Rectal smooth muscle tissue (tissue), 1 donor: ENCODE measurements around the gene NXF2.
"Not testable (repeated sequence)": the region's sequence is repeated elsewhere in the genome, so short reads cannot be mapped to it uniquely, and the experiment has no call there.

ENCODE experiments used
- H3K27ac ChIP-seq: one replicate; pipeline ENCODE4 v1.7.0; 2013; ENCODE audit warnings: low read depth, low read length, inconsistent platforms
- H3K27me3 ChIP-seq: one replicate; pipeline ENCODE4 v1.7.0; 2013; ENCODE audit warnings: low read length; ENCODE audit not compliant: control insufficient read depth, insufficient read depth
- H3K36me3 ChIP-seq: one replicate; pipeline ENCODE4 v1.7.0; 2013; ENCODE audit warnings: low read length; ENCODE audit not compliant: control insufficient read depth, insufficient read depth
- H3K4me1 ChIP-seq: one replicate; pipeline ENCODE4 v1.7.0; 2013; ENCODE audit warnings: low read length; ENCODE audit not compliant: control insufficient read depth, insufficient read depth
- H3K4me3 ChIP-seq: one replicate; pipeline ENCODE4 v1.7.0; 2013; ENCODE audit warnings: low read length
- H3K9ac ChIP-seq: one replicate; pipeline ENCODE4 v1.7.0; 2013; ENCODE audit warnings: low read length

The NXF2 gene

GRCh38 chrX:102246893-102247292, at the start of gene NXF2:
Gene NXF2 (plus strand): TSS chrX:102247167. CDS start chrX:102307079, 59,912 bp downstream.
- not testable (repeated sequence) for H3K27ac ChIP-seq, H3K36me3 ChIP-seq, H3K4me1 ChIP-seq, H3K9ac ChIP-seq, H3K4me3 ChIP-seq, H3K27me3 ChIP-seq

GRCh38 chrX:102207940-102208339, 39.0 kb upstream of the NXF2 start:
- not testable (repeated sequence) for H3K4me1 ChIP-seq, H3K36me3 ChIP-seq, H3K9ac ChIP-seq, H3K27ac ChIP-seq, H3K4me3 ChIP-seq, H3K27me3 ChIP-seq

GRCh38 chrX:102214986-102215385, 32.0 kb upstream of the NXF2 start, which contains the start of gene TCP11X1:
Gene TCP11X1 (plus strand): TSS chrX:102215301.
- H3K27ac ChIP-seq, H3K4me3 ChIP-seq, H3K9ac ChIP-seq, H3K4me1 ChIP-seq, H3K27me3 ChIP-seq, H3K36me3 ChIP-seq: not testable (repeated sequence)

GRCh38 chrX:102216497-102216896, 30.5 kb upstream of the NXF2 start:
- not testable (repeated sequence) for H3K4me1 ChIP-seq, H3K27ac ChIP-seq, H3K27me3 ChIP-seq, H3K9ac ChIP-seq, H3K36me3 ChIP-seq, H3K4me3 ChIP-seq

- not testable (repeated sequence) for H3K9ac ChIP-seq, H3K27ac ChIP-seq, H3K36me3 ChIP-seq, H3K4me3 ChIP-seq, H3K4me1 ChIP-seq, H3K27me3 ChIP-seq
Observed at GRCh38 chrX:102235678-102236077, 11.3 kb upstream of the NXF2 start.

- H3K36me3 ChIP-seq, H3K27ac ChIP-seq, H3K27me3 ChIP-seq, H3K4me3 ChIP-seq, H3K4me1 ChIP-seq, H3K9ac ChIP-seq: not testable (repeated sequence)
Observed at GRCh38 chrX:102240265-102240664, 6.7 kb upstream of the NXF2 start.

GRCh38 chrX:102272231-102272630, 25.3 kb downstream of the NXF2 start:
- H3K27me3 ChIP-seq, H3K9ac ChIP-seq, H3K36me3 ChIP-seq, H3K27ac ChIP-seq, H3K4me3 ChIP-seq, H3K4me1 ChIP-seq: not testable (repeated sequence)

- no peak overlapping the region for H3K4me3 ChIP-seq
- H3K27me3 ChIP-seq: no peaks in the 10 kb centered on the region
- no peaks in the 10 kb centered on the region for H3K4me1 ChIP-seq
- no peak overlapping the region for H3K27ac ChIP-seq
- H3K9ac ChIP-seq: no peak overlapping the region
- H3K36me3 ChIP-seq: no peaks in the 10 kb centered on the region
Observed at GRCh38 chrX:102338162-102338561, 91.2 kb downstream of the NXF2 start.

- Histone ChIP-seq H3K36me3 (no peaks in the 10 kb centered on the region), H3K27ac (no peak overlapping the region), H3K27me3 (no peaks in the 10 kb centered on the region), H3K4me1 (no peaks in the 10 kb centered on the region), H3K4me3 (no peak overlapping the region), H3K9ac (no peak overlapping the region)
Observed at GRCh38 chrX:102339312-102340298, 92.6 kb downstream of the NXF2 start.

GRCh38 chrX:102341867-102342266, 94.9 kb downstream of the NXF2 start:
- Histone ChIP-seq H3K27me3 (no peaks in the 10 kb centered on the region), H3K36me3 (no peaks in the 10 kb centered on the region), H3K9ac (no peak overlapping the region), H3K27ac (no peak overlapping the region), H3K4me1 (no peaks in the 10 kb centered on the region), H3K4me3 (no peak overlapping the region)

- no peak overlapping the region for H3K9ac ChIP-seq
- no peak overlapping the region for H3K4me3 ChIP-seq
- H3K36me3 ChIP-seq: no peaks in the 10 kb centered on the region
- H3K4me1 ChIP-seq: no peaks in the 10 kb centered on the region
- no peaks in the 10 kb centered on the region for H3K27me3 ChIP-seq
- no peak overlapping the region for H3K27ac ChIP-seq
Observed at GRCh38 chrX:102345916-102346315, 98.9 kb downstream of the NXF2 start.
